Stimulated activated naive CD4-positive, alpha-beta T cell treated with Interleukin-2 at 50 U/mL for 16 hours (primary cell): ENCODE data around the gene SPEF2.
A peak's percentile ranks its signal among the peaks of the same experiment; 100 is the strongest.
"Not testable (repeated sequence)": the region's sequence is repeated elsewhere in the genome, so short reads cannot be mapped to it uniquely, and the experiment has no call there.

Experiments
- DNase-seq: peaks from one replicate; lab custom pipeline; 2025; lab: John Stamatoyannopoulos, UW

Gene SPEF2

DNA sequence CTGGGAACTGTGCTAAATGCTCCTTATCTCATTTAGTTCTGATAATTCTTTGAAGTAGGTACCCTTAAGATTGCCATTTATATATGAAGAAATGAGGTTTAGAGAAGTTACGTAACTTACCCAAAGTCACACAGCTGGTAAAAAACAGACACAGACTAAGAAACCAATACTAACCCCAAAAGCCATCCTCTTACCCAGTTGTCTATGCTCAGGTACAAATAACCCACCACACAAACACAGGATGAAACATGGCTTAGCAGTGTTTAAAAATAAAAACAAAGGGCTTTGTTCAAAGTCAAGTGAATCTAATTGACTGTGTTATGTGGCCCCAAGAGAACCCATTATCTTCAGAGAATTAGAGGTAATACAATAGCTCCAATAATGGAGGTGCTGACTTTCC lies 202.0 kb downstream of the SPEF2 start:
- no peak for DNase-seq

DNA sequence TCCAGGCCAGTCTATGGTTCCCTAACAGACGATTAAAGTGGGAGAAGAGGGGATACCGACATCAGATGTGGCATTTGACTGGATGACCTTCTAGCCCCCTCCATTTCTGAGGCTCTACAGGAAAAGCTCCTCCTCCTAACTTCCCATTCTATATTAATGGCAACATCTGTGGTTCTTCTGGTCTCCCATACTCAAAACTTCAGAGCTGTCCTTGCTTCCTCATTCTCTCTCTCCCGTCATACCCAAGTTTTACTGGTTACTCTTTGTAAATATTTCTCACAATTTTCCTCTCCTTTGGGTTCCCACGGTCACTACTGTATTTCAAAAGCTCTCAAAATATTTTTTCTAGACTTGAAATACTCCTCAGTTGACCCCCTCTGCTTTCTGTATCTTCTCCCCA lies 203.1 kb downstream of the SPEF2 start:
- no peak for DNase-seq

DNA sequence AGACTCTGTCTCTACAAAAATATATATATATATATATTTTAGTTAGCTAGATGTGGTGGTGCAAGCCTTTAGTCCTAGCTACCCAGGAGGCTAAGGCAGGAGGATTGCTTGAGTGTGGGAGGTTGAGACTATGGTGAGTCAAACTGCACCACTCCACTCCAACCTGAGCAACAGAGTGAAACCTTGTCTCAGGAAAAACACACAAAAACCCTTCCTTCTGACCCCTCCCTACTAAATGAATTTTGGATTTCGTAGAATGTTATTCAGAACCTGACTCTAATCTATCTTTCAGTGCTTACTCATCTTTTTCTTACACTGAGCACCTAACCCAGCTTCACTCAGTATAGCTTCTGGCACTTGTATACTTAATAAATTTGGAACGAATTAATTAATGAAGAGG lies 203.8 kb downstream of the SPEF2 start:
- DNase-seq, result peak; percentile 27

DNA sequence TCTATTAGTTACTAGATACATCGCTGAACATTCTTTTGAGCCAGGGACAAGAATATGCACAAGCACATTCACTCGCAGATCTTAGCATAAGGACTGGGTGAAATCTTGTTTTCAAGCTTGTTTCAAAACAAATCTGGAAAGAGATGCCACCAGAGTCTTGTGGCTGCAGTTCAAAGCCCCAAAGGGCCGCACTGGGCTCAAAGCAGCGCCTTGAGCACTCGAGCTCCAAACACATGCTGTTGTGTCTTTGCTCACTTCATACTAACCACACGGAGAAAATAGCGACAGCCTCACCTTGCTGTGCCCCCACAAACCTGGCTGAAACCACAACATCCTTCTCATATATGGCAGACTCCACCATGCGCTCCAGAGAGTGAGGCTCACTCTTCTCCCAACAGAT lies 204.8 kb downstream of the SPEF2 start:
- DNase-seq, result no peak

DNA sequence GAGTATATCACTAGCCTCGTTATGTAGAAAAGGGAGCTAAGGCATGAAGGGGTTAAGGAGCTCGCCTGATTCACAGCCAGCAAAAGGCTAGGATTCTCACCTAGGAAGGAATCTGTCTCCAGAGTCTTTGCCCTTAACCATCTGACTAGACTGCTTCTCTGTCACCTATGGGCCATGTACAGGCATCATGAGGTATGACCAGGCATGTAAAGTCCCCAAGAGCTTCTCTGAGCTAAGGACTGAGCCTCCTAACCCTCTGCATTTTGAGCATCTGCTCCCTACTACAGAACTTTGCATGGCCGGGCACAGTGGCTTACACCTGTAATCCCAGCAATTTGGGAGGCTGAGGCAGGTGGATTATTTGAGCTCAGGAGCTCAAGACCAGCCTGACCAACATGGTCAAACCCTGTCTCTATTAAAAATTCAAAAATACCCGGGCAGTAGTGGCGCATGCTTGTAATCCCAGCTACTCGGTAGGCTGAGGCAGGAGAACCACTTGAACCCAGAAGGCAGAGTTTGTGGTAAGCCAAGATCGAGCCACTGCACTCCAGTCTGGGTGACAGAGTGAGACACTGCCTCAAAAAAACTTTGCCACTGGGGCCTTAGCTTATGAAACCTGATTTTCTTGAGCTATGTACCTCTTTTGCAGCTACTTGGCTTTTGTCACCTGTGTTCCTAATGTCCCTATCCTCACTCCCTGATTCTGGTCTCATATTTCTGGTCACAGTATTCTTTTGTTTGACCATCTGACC lies 205.9 kb downstream of the SPEF2 start:
- DNase-seq, result no peak

DNA sequence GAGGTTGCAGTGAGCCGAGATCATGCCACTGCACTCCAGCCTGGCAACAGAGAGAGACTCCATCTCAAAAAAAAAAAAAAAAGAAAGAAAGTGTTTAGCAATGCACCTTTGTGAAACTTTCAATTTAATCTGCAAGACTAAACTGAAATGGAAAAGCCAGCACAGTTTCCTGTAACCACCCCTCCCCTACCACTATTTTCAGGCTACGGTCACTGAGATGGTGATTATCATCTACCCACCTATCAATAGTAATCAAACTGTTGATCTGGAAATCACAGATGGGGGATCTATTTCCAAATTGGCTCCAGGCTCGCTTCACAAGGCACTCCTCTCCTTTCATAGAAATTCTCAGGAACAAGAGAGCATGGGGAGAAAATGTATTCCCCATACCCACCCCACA lies 208.4 kb downstream of the SPEF2 start:
- DNase-seq, result no peak

DNA sequence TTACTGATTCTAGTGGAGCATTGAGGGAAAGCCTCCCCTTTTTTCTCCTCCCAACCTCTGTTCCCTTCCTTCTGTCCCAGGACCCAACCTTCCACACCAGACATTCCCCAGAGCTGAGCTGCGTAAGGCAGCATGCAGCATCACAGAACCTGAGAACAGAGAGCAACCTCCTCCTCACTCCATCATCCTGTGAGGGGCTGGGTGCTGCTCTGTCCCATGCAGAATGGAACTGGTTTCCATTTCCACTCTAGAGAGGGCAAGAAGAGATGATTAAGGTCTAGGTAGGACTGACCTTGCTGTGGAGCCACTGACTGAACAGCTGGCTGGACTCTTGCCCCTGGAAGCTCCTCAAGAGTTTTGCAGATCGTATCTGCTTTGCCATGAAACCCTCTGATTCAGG lies 208.9 kb downstream of the SPEF2 start:
- DNase-seq, result no peak

DNA sequence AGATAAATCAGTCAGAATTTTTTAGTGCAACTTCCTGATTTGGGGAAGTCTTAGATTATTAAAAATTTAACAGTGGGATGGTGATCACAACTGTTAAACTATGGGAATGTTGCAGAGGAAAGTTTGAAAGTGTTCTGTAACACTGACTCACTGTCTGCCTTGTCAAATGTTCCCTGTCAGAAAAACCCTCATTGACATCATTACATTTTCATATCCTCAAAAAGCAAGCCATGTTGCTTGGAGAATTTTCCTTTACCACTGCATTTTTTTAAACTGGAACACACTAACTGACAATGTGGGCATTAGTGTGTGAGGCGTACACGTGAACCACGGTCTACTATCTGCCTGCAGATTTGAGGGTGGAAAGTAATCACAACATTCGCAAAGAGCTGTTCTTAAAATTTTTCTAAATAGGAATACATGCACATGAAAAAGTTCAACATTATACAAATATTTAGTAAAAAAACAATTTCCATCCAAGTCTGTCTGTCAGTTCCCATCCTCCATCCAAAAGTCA lies 210.5 kb downstream of the SPEF2 start:
- DNase-seq, result no peak

DNA sequence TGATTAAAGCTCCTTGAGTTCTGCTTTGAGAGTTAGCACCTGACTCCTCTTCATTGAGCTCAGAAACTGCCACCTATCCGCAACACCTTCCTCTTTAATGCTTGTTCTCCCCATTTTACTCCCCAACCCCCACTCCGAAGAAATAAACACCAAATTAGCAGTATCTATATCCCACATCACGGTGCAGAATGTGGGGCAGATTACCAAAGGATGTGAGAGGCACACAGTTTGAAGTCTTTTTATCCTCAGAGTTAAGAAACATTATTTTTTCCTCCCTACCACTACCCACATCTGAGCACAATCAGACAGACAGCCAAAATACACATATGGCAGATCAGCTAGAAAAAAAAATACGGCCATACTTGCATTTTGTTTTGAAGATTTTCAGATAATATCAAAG lies 212.9 kb downstream of the SPEF2 start:
- no peak for DNase-seq

DNA sequence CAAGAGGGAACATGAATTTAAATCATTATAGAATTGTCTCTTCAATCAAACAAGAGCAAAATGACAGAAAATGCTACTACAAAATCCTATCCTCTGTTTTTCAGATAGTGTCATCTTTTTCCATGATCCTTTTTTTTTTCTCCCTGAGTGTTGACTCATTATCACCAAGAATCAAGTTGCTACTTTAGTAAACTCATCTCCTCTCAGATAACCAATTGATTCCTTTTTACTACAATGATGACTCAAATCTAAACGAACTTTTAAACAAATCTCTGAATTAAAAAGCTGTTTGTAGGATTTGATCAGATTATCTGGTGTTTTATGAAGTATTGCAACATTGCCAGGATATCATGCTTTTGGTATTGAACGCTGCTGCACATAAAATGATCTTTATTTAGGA lies 215.1 kb downstream of the SPEF2 start:
- no peak for DNase-seq

DNA sequence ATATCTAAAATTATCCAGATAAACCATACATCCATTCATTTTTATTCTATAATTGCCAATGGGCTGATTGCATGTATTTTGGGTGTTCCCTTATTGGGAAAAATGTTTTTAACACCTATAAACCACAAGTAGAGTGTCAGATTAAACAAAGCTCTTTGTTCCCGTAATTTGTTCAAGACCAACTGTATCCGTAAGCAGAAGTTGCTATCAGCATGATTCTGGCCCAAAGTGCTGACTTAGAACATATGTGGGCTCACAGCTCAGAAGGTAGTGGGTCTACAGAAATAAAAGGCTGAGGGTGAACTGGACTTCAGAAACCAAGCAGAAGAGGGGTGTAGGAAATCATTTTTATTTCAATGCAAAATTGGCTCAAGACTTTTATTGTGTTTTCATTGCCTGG lies 215.6 kb downstream of the SPEF2 start:
- DNase-seq, result no peak

DNA sequence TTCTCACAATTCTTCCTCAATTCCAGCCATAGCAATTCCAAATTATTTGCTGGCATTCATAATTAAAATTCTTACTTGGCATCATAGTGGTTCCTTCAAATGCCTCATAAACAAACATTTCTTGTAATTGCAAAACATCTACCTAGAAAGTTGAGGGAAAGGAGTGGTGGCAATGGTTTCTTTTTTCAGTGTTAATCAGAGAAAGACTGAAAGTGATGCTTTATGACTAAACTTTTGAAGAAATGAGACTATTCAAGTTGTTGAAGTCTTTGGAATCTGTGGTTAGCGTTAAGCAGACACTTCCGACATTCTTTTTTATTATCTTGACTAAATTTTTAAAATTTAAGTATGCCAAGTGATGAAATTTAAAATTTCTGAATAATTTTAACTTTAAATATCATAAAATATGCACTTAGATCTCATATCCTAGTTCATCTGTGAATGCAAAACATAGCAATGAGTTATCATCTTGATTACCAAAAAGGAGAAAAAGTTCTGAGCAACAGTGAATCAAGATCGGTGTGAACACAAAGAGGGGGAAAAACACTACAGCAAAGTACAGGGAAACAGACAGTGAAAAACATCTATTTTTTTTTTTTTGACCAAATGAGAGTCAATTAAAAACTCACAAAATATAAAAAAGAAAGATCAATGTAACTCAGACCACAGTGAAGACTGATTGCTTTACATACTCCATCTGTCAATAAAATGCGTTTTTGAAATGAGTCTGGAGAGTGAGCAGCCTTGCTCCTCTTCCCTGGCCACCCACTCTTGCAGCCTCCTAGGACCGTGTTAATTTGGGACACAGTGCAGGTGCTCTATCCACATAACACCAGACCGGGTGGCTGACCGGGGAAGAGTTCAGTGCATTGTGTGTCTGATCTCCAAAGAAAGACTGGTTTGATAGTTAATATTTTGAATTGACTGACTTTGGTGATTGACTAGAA lies 218.4 kb downstream of the SPEF2 start:
- no peak for DNase-seq

DNA sequence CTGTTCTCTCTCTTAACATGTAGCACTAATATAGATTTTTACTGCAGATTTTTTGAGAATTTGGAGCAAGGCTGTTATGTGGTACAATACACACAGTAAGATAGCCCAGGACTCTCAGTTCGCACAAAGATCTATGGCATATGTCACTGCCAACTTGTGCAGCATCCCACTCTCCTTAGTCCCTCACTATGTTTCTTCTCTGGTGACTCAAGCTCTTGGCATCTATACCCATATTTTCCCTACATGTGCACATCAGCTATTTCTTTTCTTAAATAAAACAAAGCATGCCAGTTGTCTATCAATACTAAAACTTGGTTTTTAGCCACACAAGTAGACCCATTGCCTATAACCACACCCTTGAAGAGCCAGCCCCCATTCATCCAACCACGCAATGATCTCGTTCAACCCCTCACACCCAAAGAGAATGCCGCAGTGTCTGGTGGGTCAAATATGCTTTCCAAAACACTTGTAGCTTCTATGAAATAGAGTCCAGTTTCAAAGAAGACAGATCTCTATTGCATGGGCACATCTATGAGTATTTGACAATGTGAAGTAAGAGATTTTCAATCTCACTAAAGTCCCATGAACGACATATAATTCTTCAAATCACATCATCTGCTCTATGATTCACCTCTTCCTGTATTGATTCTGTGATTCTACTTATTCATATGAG lies 220.8 kb downstream of the SPEF2 start:
- DNase-seq, result no peak

DNA sequence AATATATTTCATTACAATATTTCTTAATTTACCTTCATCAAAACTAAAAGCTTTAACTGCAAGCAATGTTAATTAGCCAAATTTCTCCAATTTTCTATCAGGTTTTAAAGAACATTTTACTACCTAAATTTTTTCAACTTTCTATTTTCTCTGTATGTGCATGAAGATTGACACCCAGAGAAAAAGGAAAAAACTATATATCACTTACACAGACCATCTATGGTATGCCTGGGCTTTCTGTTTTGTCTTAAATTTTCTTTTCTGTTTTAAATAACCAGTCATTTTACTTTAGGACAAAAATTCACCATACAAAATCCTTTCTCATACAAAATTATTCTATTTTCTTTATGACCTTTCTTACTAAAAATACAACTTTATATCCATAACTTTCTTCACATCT lies 225.2 kb downstream of the SPEF2 start:
- no peak for DNase-seq

DNA sequence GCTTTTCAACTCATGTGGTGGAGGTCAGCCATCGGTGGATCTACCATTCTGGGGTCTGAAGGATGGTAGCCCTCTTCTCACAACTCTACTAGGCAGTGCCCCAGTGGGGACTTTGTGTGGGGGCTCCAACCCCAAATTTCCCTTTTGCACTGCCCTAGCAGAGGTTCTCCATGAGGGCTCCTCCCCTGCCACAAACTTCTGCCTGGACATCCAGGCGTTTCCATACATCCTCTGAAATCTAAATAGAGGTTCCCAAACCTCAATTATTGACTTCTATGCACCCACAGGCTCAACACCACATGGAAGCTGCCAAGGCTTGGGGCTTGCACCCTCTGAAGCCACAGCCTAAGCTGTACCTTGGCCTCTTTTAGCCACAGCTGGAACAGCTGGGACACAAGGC lies 227.8 kb downstream of the SPEF2 start:
- DNase-seq, result not testable (repeated sequence)

DNA sequence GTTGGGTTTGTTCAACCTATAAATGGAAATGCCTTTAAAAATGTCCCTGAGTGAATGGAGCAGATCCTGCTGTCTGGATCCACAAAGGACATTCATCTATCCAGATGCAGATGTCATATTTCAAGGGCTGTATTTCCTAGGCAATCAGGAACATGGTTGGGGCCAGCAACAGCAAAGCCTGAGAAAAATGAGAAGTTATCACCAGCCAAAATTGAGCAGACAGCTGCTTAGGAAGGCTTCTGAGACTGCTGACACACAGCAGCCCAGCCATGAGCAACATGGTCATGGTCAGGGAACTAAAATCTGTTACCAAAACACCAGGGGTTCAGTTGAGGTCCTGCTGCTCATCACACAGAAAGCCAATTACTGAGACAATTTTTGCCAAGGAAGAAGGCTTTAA lies 229.8 kb downstream of the SPEF2 start:
- DNase-seq, result no peak

DNA sequence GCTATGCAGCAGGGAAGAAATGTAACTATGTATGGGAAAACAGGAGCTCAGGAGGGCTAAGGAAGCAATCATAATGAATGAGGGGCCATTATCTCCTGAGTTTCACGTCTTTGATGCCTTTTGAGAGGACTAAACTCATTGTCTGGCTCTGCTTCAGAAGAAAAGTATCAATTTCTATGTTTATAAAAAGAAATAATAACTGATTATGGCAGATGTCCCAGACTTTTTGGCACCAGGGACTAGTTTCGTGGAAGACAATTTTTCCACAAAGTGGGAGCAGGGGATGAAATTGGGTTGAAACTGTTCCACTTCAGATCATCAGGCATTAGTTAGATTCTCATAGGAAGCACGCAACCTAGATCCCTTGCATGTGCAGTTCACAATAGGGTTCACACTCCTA lies 230.3 kb downstream of the SPEF2 start:
- no peak for DNase-seq

DNA sequence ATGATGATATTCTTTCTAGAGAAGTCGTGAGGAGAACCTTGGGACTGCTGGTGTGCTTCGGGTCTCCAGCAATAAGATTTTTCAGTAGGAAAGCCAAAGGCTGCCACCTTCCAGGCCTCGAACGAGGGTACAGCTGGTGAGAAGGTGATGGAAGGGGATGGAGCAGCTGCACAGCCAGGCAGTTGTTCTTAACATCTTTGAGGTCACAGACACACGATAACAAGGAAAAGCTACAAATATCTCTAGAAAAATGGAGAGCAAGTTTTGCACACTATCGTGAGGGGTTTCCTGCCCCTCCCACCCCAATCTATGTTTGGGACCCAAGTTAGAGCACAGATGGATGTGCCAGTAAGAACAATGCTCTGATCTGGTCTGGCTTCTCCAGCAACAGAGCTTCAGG lies 232.2 kb downstream of the SPEF2 start:
- DNase-seq, result no peak

DNA sequence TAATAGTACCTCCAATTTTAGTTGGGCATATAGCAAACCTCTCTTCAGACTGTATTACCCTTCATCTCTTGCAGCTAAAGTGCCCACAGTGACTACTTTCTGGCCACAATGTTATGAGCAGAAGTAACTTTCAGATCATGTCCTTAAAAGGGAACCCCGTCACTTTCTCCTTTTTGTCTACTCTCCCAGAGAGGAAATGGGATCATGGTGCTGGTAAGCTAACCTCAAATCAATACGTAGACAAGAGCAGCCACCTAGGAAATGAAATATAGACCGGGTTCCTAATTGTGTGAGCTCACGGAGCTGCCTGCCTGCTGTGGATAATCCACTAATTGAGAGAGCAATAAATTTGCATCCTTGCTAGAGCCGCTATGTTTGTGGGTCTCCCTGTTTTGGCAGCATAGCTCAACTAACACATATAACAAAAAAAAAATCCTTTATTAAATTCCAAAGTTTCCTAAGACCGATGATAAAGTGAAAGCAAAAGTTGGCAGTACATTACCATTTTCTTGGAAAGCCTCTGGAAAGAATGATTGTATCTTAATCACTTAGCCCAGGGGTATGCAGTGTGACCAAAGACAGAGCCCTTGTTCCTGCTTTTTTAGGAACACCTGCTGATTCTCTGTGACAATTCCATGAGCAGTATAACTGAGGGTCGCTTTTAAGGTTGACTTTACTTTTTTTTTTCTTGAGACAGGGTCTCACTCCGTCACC lies 233.5 kb downstream of the SPEF2 start:
- no peak for DNase-seq

DNA sequence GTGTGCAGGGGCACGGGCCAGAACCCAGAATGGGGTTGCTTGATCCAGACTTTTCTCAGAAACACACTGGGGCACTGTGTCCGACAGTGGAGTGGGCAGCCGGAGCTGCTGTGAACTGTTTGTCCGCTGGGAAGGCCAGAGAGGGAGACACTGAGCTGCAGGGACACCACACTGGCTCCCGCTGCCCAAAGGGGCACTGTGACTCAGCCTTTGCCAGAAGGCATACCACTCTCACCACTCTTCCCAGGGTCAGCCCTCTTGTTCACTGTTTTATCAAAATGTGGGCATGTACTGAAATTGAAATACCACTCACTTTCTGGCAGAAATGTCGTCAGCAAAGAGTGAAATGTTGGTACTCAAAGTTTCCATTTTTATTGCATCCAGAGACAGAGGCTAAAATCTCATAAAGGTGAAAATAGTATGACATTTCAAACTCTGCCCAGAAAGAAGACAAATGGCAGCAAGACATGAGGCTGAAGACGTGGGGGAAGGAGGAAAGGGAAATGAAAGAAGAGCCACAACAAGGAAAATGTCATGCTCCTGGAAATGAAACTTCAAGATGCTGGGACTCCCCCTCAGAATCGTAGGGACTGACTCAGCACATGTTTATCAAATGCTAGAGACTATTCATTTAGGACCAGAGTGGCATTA lies 234.5 kb downstream of the SPEF2 start:
- peak; percentile 54 for DNase-seq

DNA sequence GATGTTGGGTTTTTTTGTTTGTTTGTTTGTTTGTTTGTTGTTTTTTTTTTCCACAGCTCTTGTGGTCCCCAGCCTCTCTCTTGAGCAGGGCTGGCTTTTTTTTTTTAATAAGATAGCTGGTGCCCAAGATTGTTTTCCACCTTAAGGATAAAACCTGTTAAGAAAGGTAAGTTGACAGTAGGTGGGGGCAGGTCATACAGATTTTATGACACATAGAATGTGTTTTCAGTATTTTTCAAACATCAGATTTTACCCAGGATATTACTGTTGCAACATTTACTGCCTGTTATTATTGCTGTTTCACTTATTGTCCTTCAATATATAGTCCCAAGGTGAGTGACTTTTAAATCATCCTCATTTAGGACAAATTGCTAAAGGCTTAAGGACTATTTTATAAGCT lies 235.1 kb downstream of the SPEF2 start:
- DNase-seq, result no peak
